Astrocyte (in vitro differentiated cells and primary cell): ENCODE data around the gene HEXD.

Experiments
- CTCF ChIP-seq: IDR thresholded peaks from 2 replicates; pipeline ENCODE4 v1.5.1; 2011; ENCODE audit warnings: low read depth, mild to moderate bottlenecking, inconsistent platforms, low read length, moderate library complexity; ENCODE audit not compliant: insufficient read depth
- EZH2 ChIP-seq: IDR thresholded peaks from 2 replicates; pipeline ENCODE4 v1.6.1; 2012; ENCODE audit warnings: mild to moderate bottlenecking, low read length, inconsistent platforms; ENCODE audit not compliant: insufficient read depth

- TF ChIP-seq CTCF (no peak), EZH2 (no peak)
Measured at GRCh38 chr17:82386255-82386831, 31.8 kb upstream of the HEXD start.
